Ishikawa (cell line): ENCODE results near the gene SHISA9.

ENCODE experiments used
- CEBPB ChIP-seq: IDR thresholded peaks from 2 replicates; pipeline ENCODE4 v1.6.1; 2012
- CREB1 ChIP-seq: IDR thresholded peaks from 2 replicates; pipeline ENCODE4 v1.6.1; 2012; ENCODE audit warnings: low read depth
- EGR1 ChIP-seq: IDR thresholded peaks from 2 replicates; pipeline ENCODE4 v1.6.1; 2012
- EP300 ChIP-seq: IDR thresholded peaks from 2 replicates; pipeline ENCODE4 v1.6.1; 2012; ENCODE audit warnings: borderline replicate concordance
- FOXM1 ChIP-seq: IDR thresholded peaks from 2 replicates; pipeline ENCODE4 v1.6.1; 2012; ENCODE audit warnings: low read depth, borderline replicate concordance
- MAX ChIP-seq: IDR thresholded peaks from 2 replicates; pipeline ENCODE4 v1.6.1; 2012
- NFIC ChIP-seq: IDR thresholded peaks from 2 replicates; pipeline ENCODE4 v1.6.1; 2012
- RAD21 ChIP-seq: IDR thresholded peaks from 2 replicates; pipeline ENCODE4 v1.6.1; 2012; ENCODE audit warnings: low read depth
- REST ChIP-seq: IDR thresholded peaks from 2 replicates; pipeline ENCODE4 v1.6.1; 2012; ENCODE audit warnings: low read depth, mild to moderate bottlenecking
- TAF1 ChIP-seq: IDR thresholded peaks from 2 replicates; pipeline ENCODE4 v1.6.1; 2012; ENCODE audit warnings: low read depth, mild to moderate bottlenecking
- TCF12 ChIP-seq: IDR thresholded peaks from 2 replicates; pipeline ENCODE4 v1.6.1; 2012; ENCODE audit warnings: low read depth
- TEAD4 ChIP-seq: IDR thresholded peaks from 2 replicates; pipeline ENCODE4 v1.6.1; 2012
- YY1 ChIP-seq: IDR thresholded peaks from 2 replicates; pipeline ENCODE4 v1.6.1; 2012; ENCODE audit warnings: low read depth
- ZBTB7A ChIP-seq: IDR thresholded peaks from 2 replicates; pipeline ENCODE4 v1.6.1; 2012; ENCODE audit warnings: low read depth
- TF ChIP-seq, protein P1 (sequence below): IDR thresholded peaks from 2 replicates; pipeline ENCODE4 v1.6.1; 2012

The SHISA9 gene

GRCh38 chr16:13194766-13195165 is 293.4 kb downstream of the SHISA9 start:
- TF ChIP-seq CREB1 = no peak

DNA sequence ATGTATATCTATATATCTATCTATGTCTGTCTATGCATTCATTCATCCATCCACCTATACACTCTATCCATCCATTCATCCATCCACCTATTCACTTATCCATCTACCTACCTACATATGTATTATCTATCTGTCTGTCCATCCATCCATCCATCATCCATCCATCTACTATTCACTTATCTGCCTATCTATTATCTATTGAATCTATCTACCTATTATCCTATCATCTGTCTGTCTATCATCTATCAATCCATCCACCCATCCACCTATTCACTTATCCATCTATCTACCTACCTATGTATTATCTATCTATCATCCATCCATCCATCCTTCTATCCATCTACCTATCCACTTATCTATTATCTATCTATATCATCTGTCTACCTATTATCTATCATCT is 302.3 kb downstream of the SHISA9 start:
- TF ChIP-seq YY1 = no peak
- TF ChIP-seq RAD21 = no peak
- TF ChIP-seq REST = no peak
- no peak for TF ChIP-seq EGR1
- TF ChIP-seq ZBTB7A = no peak
- no peak for TF ChIP-seq EP300
- no peak for TF ChIP-seq MAX
- no peak for TF ChIP-seq NFIC
- TF ChIP-seq, protein P1, sequence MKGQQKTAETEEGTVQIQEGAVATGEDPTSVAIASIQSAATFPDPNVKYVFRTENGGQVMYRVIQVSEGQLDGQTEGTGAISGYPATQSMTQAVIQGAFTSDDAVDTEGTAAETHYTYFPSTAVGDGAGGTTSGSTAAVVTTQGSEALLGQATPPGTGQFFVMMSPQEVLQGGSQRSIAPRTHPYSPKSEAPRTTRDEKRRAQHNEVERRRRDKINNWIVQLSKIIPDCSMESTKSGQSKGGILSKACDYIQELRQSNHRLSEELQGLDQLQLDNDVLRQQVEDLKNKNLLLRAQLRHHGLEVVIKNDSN = no peak
- TF ChIP-seq CEBPB = no peak
- no peak for TF ChIP-seq TCF12
- no peak for TF ChIP-seq TEAD4
- TF ChIP-seq FOXM1 = no peak
- no peak for TF ChIP-seq CREB1
- TF ChIP-seq TAF1 = no peak

- no peak for TF ChIP-seq CEBPB
- no peak for TF ChIP-seq RAD21
- TF ChIP-seq, protein P1 = no peak
- no peak for TF ChIP-seq EGR1
Observed at GRCh38 chr16:13205352-13205751, 304.0 kb downstream of the SHISA9 start.

DNA sequence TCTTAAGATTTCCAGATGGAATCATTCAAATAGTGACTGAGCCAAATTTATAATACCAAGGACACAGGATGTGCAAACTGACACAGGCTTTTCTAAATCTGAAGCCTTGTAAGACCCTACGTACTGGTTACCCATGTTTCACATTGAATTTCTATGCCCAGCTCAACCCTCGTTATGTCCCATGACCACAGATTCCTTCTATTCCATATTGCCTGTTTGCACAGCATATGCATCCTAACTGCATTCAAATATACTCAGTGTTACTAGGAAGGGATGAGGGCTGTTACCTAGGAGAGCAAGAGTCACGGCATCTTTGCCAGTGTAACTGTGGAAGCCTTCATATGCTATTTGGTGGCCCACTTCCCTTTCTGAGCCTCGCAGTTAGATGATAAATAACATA is 305.2 kb downstream of the SHISA9 start:
- TF ChIP-seq MAX (no peak), TAF1 (no peak), TEAD4 (no peak), FOXM1 (no peak), NFIC (no peak), TCF12 (no peak), CEBPB (no peak), RAD21 (no peak), EGR1 (no peak), REST (no peak), CREB1 (no peak), YY1 (no peak), EP300 (no peak), ZBTB7A (no peak)
- TF ChIP-seq, protein P1 = no peak

GRCh38 chr16:13207151-13207550 is 305.8 kb downstream of the SHISA9 start:
- TF ChIP-seq CREB1 (no peak), TEAD4 (no peak), CEBPB (no peak), FOXM1 (no peak), EGR1 (no peak), TAF1 (no peak), TCF12 (no peak), EP300 (no peak), NFIC (no peak)

GRCh38 chr16:13223666-13224065 is 322.3 kb downstream of the SHISA9 start:
- no peak for TF ChIP-seq FOXM1
- no peak for TF ChIP-seq EP300
- TF ChIP-seq TAF1 = no peak
- no peak for TF ChIP-seq CEBPB
- TF ChIP-seq EGR1 = no peak
- TF ChIP-seq TCF12 = no peak
- TF ChIP-seq YY1 = no peak
- TF ChIP-seq, protein P1 = no peak
